GM12864 (cell line): ENCODE data around the gene ADGRD1.

Experiments used
- DNase-seq: peaks from one replicate; pipeline ENCODE4 v3.0.0-alpha.2; 2011; ENCODE audit warnings: low read depth
- H3K4me3 ChIP-seq: 2 replicates; pipeline ENCODE4 v1.5.1; 2011; ENCODE audit warnings: mild to moderate bottlenecking, low read depth, low read length, control low read depth
- TF ChIP-seq, protein P1 (sequence below): IDR thresholded peaks from 2 replicates; pipeline ENCODE4 v1.5.1; 2011; ENCODE audit warnings: low read depth, mild to moderate bottlenecking, moderate library complexity, low read length, control low read depth, inconsistent platforms; ENCODE audit errors: missing control alignments

Gene ADGRD1

DNA sequence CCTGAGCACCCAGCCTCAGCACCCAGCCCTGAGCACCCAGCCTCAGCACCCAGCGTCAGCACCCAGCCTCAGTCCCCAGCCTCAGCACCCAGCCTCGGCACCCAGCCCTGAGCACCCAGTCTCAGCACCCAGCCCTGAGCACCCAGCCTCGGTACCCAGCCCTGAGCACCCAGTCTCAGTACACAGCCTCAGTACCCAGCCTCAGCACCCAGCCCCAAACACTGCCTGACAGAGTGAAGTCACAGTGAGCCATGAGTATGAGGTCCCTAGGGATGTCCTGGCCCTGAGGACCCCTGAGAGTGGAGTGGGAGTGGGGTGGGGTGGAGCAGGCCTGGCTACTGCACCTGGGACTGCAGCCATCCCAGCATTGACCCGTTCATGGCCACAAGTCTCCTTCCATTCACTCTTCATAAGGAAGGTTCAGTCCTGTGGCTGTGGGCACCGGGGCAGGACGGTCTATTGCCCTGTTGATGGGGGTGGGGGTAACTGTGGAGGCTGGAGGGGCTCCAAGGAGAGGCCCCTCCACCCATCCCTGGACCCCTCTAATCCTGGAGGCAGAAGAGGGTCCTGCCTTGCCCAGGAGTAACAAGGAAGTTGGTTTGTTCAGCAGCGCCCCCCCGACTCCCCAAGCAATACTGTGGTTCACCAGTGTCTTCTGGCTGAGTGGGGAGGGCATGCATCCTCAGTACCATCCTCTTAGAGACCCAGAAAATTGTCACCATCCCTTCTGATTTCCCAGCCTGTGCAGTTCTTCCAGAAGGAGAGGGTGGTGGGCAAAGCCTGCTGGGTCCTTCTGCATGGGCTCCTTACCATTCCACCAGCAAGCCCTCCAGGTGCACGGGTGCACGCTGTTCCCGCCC, 140.5 kb downstream of the ADGRD1 start:
- TF ChIP-seq, protein P1, sequence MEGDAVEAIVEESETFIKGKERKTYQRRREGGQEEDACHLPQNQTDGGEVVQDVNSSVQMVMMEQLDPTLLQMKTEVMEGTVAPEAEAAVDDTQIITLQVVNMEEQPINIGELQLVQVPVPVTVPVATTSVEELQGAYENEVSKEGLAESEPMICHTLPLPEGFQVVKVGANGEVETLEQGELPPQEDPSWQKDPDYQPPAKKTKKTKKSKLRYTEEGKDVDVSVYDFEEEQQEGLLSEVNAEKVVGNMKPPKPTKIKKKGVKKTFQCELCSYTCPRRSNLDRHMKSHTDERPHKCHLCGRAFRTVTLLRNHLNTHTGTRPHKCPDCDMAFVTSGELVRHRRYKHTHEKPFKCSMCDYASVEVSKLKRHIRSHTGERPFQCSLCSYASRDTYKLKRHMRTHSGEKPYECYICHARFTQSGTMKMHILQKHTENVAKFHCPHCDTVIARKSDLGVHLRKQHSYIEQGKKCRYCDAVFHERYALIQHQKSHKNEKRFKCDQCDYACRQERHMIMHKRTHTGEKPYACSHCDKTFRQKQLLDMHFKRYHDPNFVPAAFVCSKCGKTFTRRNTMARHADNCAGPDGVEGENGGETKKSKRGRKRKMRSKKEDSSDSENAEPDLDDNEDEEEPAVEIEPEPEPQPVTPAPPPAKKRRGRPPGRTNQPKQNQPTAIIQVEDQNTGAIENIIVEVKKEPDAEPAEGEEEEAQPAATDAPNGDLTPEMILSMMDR = no peak
- no peak overlapping the region for H3K4me3 ChIP-seq
- no peak for DNase-seq

DNA sequence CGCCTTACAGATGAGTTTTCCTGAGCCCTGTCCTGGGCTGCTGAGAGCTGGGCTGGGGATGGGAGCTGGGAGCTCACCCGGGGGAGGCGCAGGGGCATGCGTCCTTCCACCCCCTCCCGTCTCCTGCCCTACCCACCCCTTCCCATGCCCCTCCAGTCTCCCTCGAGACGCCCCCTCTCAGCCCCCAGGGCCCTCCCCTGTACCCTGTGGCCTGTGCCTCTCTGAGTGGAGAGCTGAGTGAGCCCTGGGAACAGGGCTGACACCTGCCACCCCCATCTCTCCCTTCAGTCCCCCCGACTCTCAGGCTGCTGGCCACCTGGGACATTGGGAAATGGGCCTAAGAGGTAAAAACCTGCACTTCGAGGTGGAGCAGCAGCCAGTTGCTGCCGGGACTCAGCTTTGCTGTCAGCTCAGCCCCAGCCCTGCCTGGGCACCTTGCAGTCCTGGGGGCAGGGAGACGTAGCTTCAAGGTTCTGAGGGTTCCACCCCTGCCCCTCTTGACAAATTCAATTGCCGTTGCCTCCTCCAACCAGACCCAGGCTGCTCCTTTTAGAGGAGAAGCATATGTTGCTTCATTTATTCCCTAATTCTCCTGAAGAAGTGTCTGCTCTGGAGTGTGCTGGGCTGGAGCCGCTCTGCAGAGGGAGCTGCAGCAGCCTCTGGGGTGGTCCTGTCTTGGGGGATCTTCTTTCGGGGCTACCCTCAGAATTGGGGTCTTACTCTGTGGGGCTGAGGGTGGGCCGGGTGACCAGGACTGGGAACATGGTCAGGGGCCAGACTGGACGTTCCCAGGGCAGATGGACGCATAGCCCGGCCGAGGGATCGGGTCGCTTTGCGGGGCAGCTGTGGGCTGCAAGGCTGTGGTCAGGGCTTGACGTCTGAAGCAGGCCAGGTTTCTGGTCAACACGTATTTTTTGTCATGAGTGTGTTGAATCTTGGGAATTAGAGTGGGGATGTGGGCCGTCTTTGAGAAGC, 141.4 kb downstream of the ADGRD1 start:
- no peak for DNase-seq
- H3K4me3 ChIP-seq = no peak overlapping the region
- TF ChIP-seq, protein P1 = no peak

- H3K4me3 ChIP-seq = no peak overlapping the region
- no peak for DNase-seq
- TF ChIP-seq, protein P1 = no peak
These were observed 142.3 kb downstream of the ADGRD1 start for GRCh38 chr12:131095826-131096680.

GRCh38 chr12:131096681-131097181, 143.0 kb downstream of the ADGRD1 start:
- DNase-seq = no peak
- TF ChIP-seq, protein P1 = no peak
- no peak overlapping the region for H3K4me3 ChIP-seq

DNA sequence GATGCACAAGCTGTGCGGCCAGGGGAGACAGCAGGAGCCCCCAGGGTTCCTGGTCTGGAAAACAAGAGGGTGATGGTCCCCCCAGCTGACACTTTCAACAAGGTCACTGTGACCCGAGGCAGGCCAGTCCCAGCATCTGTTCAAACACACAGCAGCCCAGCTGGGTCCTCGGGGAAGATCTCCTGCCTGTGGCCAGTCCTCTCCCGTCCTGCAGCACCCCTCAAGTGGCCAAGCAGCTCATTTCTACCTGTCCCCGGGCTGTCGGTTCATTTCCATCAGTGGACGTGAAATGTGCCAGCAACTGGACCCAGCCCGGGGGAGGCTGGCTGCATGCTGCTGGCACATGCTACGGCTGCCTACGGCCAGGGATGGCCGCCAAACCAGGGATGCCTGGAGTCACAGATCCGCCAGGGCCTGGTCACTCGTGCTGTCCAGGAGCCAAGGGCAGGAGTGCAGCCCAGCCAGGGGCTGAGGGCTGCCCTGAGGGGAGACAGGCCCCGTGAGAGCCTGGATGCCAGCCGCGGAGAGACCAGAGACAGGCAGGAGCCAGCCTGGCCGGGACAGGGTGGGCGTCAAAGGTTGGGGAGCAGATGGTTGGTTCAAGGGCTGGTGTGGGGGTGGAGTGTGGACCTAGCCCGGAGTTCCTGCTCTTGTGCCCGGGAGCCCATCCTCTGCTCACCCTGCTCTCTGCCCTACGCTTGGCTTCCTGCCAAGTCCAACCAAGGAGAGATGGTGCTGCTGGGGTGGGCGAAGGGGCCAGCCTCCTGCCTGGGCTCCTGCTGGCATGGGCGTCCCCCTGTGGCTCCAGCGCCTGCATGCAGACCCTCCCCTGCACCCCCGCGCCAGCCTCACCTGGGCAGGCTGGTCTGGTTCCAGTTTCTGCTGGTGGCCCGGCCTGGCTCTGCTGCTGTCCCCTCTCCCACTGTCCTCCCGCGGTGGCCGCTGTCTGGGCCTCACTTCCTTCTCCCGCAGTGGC, 143.8 kb downstream of the ADGRD1 start:
- TF ChIP-seq, protein P1 = no peak
- no peak for DNase-seq
- H3K4me3 ChIP-seq = no peak overlapping the region
